ENCODE results near the gene ZBTB1.
"Not testable (repeated sequence)": the region's sequence is repeated elsewhere in the genome, so short reads cannot be mapped to it uniquely, and the experiment has no call there.

ZBTB1 gene

DNA sequence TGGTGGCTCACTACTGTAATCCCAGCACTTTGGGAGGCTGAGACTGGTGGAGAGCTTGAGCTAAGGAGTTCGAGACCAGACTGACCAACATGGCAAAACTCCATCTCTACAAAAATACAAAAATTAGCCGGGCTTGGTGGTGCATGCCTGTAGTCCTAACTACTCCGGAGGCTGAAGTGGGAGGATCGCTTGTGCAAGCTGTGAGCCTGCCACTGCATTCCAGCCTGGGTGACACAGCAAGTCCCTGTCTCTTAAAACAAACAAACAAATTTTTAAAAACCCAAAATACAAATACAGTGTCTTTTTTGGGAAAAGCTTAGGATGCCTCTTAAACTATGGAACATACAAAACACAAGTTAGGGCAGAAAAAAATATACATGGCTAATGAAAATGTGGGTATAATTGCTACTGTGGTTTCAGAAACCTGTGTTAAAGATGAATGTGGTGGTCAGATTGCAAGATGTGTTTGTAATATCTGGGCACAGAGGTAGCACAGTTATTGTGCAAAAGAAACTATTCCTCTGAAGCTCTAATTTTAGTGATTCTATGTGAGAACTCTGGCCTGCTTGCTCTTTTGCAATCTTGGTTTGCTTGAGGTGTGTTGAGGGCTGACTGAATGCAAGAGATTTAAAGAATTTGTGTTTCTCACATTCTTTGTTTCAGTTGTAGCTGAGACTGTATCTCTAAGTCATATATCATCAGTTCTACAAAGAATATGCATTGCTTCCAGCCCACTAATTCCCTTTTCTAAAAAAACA lies 32.1 kb downstream of the ZBTB1 start:
- DNase-seq, result no peak

- peak; percentile 98 for DNase-seq
Observed at GRCh38 chr14:64540208-64541202, 35.9 kb downstream of the ZBTB1 start, which contains the start of gene HSPA2. Gene HSPA2, plus strand, starts transcription at chr14:64540741. Its CDS starts 109 bp downstream, at chr14:64540850.

- no peak for DNase-seq
Observed at GRCh38 chr14:64541261-64541971, 36.8 kb downstream of the ZBTB1 start.

DNA sequence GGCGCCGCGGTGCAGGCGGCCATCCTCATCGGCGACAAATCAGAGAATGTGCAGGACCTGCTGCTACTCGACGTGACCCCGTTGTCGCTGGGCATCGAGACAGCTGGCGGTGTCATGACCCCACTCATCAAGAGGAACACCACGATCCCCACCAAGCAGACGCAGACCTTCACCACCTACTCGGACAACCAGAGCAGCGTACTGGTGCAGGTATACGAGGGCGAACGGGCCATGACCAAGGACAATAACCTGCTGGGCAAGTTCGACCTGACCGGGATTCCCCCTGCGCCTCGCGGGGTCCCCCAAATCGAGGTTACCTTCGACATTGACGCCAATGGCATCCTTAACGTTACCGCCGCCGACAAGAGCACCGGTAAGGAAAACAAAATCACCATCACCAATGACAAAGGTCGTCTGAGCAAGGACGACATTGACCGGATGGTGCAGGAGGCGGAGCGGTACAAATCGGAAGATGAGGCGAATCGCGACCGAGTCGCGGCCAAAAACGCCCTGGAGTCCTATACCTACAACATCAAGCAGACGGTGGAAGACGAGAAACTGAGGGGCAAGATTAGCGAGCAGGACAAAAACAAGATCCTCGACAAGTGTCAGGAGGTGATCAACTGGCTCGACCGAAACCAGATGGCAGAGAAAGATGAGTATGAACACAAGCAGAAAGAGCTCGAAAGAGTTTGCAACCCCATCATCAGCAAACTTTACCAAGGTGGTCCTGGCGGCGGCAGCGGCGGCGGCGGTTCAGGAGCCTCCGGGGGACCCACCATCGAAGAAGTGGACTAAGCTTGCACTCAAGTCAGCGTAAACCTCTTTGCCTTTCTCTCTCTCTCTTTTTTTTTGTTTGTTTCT lies 37.6 kb downstream of the ZBTB1 start:
- DNase-seq, result no peak

GRCh38 chr14:64542836-64543201 lies 38.2 kb downstream of the ZBTB1 start:
- no peak for DNase-seq

GRCh38 chr14:64544607-64545312 lies 40.2 kb downstream of the ZBTB1 start:
- DNase-seq, result no peak

- DNase-seq, result no peak
Observed at GRCh38 chr14:64549016-64549415, 44.4 kb downstream of the ZBTB1 start.

DNA sequence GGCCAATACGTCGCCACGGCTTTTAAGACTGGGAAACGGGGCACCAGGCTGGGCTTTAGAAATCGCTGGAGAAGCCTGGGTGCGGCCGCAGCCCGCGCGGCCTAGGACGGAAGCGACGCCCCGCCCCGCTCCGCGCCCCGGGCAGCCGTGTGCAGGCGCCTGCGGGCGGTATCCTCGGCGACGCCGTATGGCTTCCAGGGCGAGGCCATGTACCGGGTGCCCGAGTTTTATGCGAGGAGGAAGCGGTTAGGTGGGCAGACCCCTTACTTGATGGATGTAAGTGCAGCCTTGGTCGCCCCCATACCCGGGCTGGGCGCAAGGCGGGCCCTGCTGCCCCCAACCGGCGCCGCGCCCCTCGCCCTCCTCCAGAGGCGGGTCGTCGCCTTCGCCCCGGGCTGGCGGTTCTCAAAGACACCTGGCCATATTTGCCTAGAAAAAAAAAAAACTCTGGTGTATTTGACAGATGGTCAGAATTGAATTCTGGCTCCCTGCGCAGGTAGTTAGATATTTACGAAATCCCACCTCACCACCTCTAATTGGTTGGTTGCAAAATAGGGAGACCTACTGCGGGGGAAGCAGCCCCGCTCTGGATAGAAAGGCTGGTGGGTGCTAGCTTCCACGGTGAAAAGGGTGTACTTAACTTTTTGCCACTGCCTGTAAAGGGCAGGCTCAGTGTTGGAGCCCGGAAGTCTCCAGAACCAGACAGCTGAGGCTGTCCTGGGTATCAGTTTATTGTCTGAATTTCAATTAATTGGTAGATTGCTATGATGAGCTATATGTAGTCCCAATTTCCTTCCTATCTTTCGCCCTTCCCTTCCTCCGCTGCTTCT lies 45.4 kb downstream of the ZBTB1 start, which contains the start of gene PPP1R36:
Gene PPP1R36, plus strand, starts transcription at position 171 of the 830 bp plus-strand sequence. Its CDS starts 37 bp downstream, at position 208.
- no peak for DNase-seq

GRCh38 chr14:64550621-64551333 lies 46.2 kb downstream of the ZBTB1 start:
- no peak for DNase-seq

GRCh38 chr14:64554556-64554955 lies 50.0 kb downstream of the ZBTB1 start:
- no peak for DNase-seq

DNA sequence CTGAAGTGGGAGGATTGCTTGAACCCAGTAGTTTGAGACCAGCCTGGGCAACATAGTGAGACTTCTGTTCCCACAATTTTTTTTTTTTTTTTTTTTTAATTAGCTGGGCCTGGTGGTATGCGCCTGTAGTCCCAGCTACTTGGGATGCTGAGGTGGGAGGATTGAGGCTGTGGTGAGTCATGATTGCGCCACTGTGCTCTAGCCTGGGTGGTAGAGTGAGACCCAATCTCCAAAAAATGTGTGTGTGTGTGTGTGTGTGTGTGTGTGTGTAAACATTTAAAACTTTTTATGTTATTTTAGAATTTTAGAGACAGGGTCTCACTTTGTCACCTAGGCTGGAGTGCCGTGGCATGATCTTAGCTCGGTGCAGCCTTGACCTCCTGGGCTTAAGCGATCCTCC lies 52.0 kb downstream of the ZBTB1 start:
- no peak for DNase-seq

- DNase-seq, result not testable (repeated sequence)
Observed at GRCh38 chr14:64558216-64558615, 53.6 kb downstream of the ZBTB1 start.

GRCh38 chr14:64561631-64562030 lies 57.1 kb downstream of the ZBTB1 start:
- no peak for DNase-seq

- DNase-seq, result no peak
Observed at GRCh38 chr14:64562436-64562835, 57.9 kb downstream of the ZBTB1 start.

- no peak for DNase-seq
Observed at GRCh38 chr14:64563696-64564095, 59.1 kb downstream of the ZBTB1 start.

DNA sequence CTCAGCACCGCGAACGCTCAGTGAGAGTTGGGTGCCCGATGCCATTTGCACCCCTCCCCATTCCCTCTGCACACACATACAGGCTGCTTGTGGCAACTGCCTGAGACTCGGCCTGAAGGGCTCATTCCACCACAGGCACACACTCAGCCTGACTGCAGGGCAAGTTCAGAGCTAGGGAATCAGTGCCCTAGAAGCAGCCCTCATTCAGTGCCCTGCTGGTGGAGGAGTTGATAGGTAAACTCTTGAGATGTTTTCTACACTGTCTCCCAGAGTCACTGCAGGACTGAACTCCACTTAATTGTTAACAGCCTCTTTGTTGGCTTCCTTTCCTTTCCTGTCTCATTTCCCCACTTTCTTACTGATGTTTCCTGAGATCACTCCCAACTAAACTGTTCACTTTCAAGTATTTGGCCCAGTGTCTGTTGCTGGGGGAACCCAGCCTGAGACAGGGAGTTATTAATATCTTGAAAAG lies 62.1 kb downstream of the ZBTB1 start:
- DNase-seq, result no peak

DNA sequence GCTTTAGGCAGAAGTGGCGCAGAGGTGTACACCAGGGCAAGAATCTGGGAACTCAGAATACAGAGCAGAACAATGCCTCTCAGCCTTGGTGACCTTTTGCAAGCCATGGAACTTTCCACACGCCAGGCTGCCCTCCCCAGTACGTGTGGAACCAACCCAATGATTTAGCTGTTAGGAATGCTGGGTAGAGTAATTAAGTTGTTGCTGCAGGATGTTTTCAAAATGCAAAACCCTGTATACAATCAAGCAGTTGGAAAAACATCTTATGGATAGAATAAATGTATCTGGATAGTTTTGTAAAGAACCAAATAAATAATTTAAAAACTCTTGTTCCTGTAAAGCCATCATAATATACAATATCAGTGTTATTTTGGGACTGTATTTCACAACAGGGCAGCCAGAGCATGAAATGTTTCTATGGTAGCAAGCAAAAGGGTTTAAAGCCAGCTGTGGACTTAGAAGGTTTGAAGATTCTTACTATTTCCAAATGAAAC lies 64.6 kb downstream of the ZBTB1 start:
- DNase-seq, result peak; percentile 20 to 88

DNA sequence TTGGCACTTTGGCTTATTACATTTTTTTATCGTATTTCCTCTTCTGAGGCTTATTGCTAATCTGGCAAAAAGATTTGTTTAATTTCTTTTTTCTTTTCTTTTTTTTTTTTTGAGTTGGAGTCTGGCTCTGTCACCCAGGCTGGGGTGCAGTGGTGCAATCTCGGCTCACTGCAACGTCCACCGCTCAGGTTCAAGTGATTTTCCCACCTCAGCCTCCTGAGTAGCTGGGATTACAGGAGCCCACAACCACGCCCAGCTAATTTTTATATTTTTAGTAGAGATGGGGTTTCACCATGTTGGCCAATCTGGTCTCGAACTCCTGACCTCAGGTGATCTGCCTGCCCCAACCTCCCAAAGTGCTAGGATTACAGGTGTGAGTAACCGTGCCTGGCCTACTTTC lies 65.1 kb downstream of the ZBTB1 start:
- not testable (repeated sequence) for DNase-seq

- DNase-seq, result no peak
Observed at GRCh38 chr14:64572386-64573104, 68.0 kb downstream of the ZBTB1 start.
